Stomach (tissue), 4 donors: ENCODE measurements around the gene MGAT4A.

Experiments used
- CTCF ChIP-seq, 7 experiments: fragments of 450-650 bp in 4 of 7; fragments of 200-600 bp in 3 of 7; sonication (generic) in 3 of 7; IDR thresholded peaks; one replicate each; pipeline ENCODE4 v1.5.1; 2016 to 2019; ENCODE audit warnings: antibody characterized with exemption in 7 of 7, control low read depth in 2 of 7, mild to moderate bottlenecking in 1 of 7
- EP300 ChIP-seq: sonication (generic); formaldehyde crosslinking; IDR thresholded peaks from one replicate; pipeline ENCODE4 v1.6.1; 2017; ENCODE audit warnings: antibody characterized with exemption
- POLR2A ChIP-seq, 4 donors: fragments of 450-650 bp; IDR thresholded peaks; one replicate each; pipeline ENCODE4 v1.6.1; 2016; ENCODE audit warnings: antibody characterized with exemption in 4 of 4, control low read depth in 2 of 4, mild to moderate bottlenecking in 1 of 4, moderate library complexity in 1 of 4
- POLR2AphosphoS5 ChIP-seq, 3 donors: sonication (generic); formaldehyde crosslinking; IDR thresholded peaks; one replicate each; pipeline ENCODE4 v1.6.1; 2016; ENCODE audit warnings: antibody characterized with exemption in 3 of 3

DNA sequence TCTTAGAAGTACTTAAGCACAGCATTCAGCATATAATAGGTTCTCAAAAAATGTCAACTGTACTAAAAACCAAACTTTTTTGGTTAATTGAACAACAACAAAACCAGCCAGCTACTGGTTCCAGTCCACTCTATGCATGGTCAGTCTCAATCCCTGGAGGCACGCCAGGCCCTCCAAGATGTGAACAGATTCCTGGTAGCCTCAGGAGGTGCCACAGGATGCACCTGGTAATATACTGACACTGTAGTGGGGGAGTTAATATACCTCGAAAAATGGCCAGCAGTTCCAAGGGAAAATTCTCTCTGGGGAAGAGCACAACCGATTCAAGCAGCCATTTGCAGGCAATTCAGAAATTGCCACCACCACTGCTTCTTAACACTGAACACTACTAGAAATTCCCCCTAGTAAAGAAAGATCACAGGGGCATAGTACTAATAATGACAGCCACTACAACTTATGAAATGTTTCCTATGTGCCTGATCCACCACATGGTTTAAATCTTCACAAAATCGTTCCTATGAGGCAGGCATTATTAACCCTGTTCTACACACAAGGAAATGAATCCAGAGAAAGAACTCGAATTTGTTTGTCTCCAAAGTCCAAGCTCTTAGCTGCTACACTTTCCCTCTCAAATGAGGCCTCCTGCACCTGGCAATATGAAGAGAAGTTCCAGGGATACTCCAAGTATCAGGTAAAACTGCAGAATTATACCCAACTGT, 3.4 kb downstream of the MGAT4A start:
- TF ChIP-seq CTCF (IDR thresholded peaks at IDR 0.05) = no peak
- no peak for TF ChIP-seq POLR2AphosphoS5 (IDR thresholded peaks at IDR 0.05)
- TF ChIP-seq POLR2A (IDR thresholded peaks at IDR 0.05) = no peak
- no peak for TF ChIP-seq EP300
